IMR-90 (cell line): ENCODE data around the gene METTL23. TPM values are rescaled to one million over a fixed set of nuclear protein-coding genes. Genes with fewer than 3 reads are reported as not detected.

ENCODE experiments used
- ATAC-seq: fragments of 200-7000 bp; cut with Tn5 transposase; 2 replicates; pipeline ENCODE4 v1.9.1; 2020; ENCODE audit warnings: low read depth, mild to moderate bottlenecking, moderate library complexity
- BruUV-seq: library from RNA; stranded (reverse); fragments of 400-500 nt; replicated peaks from 2 replicates; lab custom pipeline; 2021; lab: Mats Ljungman, UMichigan
- CTCF ChIA-PET: fragments of 300-600 bp; formaldehyde crosslinking; extraction: SDS; loops from one replicate; lab custom pipeline; 2021; ENCODE audit warnings: antibody characterized with exemption; lab: Yijun Ruan, JAX
- POLR2A ChIA-PET: fragments of 300-600 bp; sonication (Branson Sonifier 250); formaldehyde crosslinking; loops from one replicate; lab custom pipeline; 2022; ENCODE audit warnings: antibody characterized with exemption; ENCODE audit not compliant: unreplicated experiment; lab: Charles Lee
- DNase-seq: peaks from one replicate; pipeline ENCODE4 v3.0.0; 2013
- H2AFZ ChIP-seq: replicated peaks from 2 replicates; pipeline ENCODE3; 2013; ENCODE audit warnings: low read length, mild to moderate bottlenecking; ENCODE audit not compliant: poor library complexity
- H2AK5ac ChIP-seq: 2 replicates; pipeline ENCODE4 v1.6.1; 2013; ENCODE audit warnings: low read depth, low read length, inconsistent platforms
- H2AK9ac ChIP-seq: replicated peaks from 2 replicates; pipeline ENCODE3; 2013; ENCODE audit warnings: mild to moderate bottlenecking, low read depth, low read length, moderate library complexity; ENCODE audit not compliant: poor library complexity
- H2BK120ac ChIP-seq: 2 replicates; pipeline ENCODE4 v1.6.1; 2013; ENCODE audit warnings: low read depth, low read length, inconsistent platforms
- H2BK15ac ChIP-seq: 3 replicates; pipeline ENCODE4 v1.6.1; 2013; ENCODE audit warnings: low read depth, low read length, inconsistent platforms
- H2BK20ac ChIP-seq: 2 replicates; pipeline ENCODE4 v1.6.1; 2013; ENCODE audit warnings: low read depth, mild to moderate bottlenecking, inconsistent platforms, low read length, moderate library complexity
- H2BK5ac ChIP-seq: 2 replicates; pipeline ENCODE4 v1.6.1; 2013; ENCODE audit warnings: mild to moderate bottlenecking, low read depth, low read length, inconsistent platforms; ENCODE audit not compliant: poor library complexity, severe bottlenecking
- H3K14ac ChIP-seq: replicated peaks from 2 replicates; pipeline ENCODE4 v1.6.1; 2013; ENCODE audit warnings: low read depth, low read length, inconsistent platforms
- H3K18ac ChIP-seq: 2 replicates; pipeline ENCODE4 v1.6.1; 2013; ENCODE audit warnings: low read depth, low read length, control low read depth
- H3K23ac ChIP-seq: 2 replicates; pipeline ENCODE4 v1.6.1; 2013; ENCODE audit warnings: low read depth, low read length, inconsistent platforms
- H3K27ac ChIP-seq: 2 replicates; pipeline ENCODE4 v1.5.1; 2013; ENCODE audit warnings: mild to moderate bottlenecking, control low read depth, low read length; ENCODE audit not compliant: insufficient read depth
- H3K27me3 ChIP-seq: 2 replicates; pipeline ENCODE4 v1.6.1; 2013; ENCODE audit warnings: low read length; ENCODE audit not compliant: control insufficient read depth, insufficient read depth
- H3K36me3 ChIP-seq: 2 replicates; pipeline ENCODE4 v1.6.1; 2013; ENCODE audit warnings: low read length, mixed read lengths; ENCODE audit not compliant: control insufficient read depth, insufficient read depth
- H3K4ac ChIP-seq: 2 replicates; pipeline ENCODE4 v1.6.1; 2013; ENCODE audit warnings: low read depth, low read length, inconsistent platforms
- H3K4me1 ChIP-seq: 2 replicates; pipeline ENCODE4 v1.6.1; 2013; ENCODE audit warnings: low read length, mixed read lengths; ENCODE audit not compliant: control insufficient read depth, insufficient read depth
- H3K4me2 ChIP-seq: 2 replicates; pipeline ENCODE4 v1.6.1; 2013; ENCODE audit warnings: low read depth, mild to moderate bottlenecking, control low read depth, low read length, moderate library complexity
- H3K4me3 ChIP-seq: 2 replicates; pipeline ENCODE4 v1.5.1; 2013; ENCODE audit warnings: low read depth, mild to moderate bottlenecking, control low read depth, low read length, moderate library complexity; ENCODE audit not compliant: insufficient read depth
- H3K56ac ChIP-seq: 2 replicates; pipeline ENCODE4 v1.6.1; 2013; ENCODE audit warnings: low read length, inconsistent platforms; ENCODE audit not compliant: insufficient read depth; ENCODE audit errors: extremely low read depth
- H3K79me1 ChIP-seq, 2 experiments: 2 replicates each; pipeline ENCODE4 v1.6.1; 2013; ENCODE audit warnings: low read length in 2 of 2, inconsistent platforms in 1 of 2, low read depth in 1 of 2
- H3K9ac ChIP-seq: 2 replicates; pipeline ENCODE4 v1.6.1; 2013; ENCODE audit warnings: low read depth, low read length, control low read depth
- H3K9me1 ChIP-seq: 2 replicates; pipeline ENCODE4 v1.6.1; 2013; ENCODE audit warnings: low read length, inconsistent platforms; ENCODE audit not compliant: insufficient read depth
- H3K9me3 ChIP-seq: 2 replicates; pipeline ENCODE4 v1.6.1; 2013; ENCODE audit warnings: low read length; ENCODE audit not compliant: control insufficient read depth, insufficient read depth
- H4K20me1 ChIP-seq: 2 replicates; pipeline ENCODE4 v1.6.1; 2013; ENCODE audit warnings: low read length, inconsistent platforms; ENCODE audit not compliant: insufficient read depth
- H4K5ac ChIP-seq: 2 replicates; pipeline ENCODE4 v1.6.1; 2013; ENCODE audit warnings: mild to moderate bottlenecking, low read depth, low read length, control low read depth
- H4K8ac ChIP-seq, 2 experiments: 2 replicates each; pipeline ENCODE4 v1.6.1; 2013; ENCODE audit warnings: low read depth in 2 of 2, low read length in 2 of 2, control low read depth in 1 of 2, inconsistent platforms in 1 of 2
- H4K91ac ChIP-seq: 2 replicates; pipeline ENCODE4 v1.6.1; 2013; ENCODE audit warnings: low read depth, low read length, inconsistent platforms; ENCODE audit not compliant: insufficient read depth
- MAZ ChIP-seq: IDR thresholded peaks from 2 replicates; pipeline ENCODE4 v1.6.1; 2012; ENCODE audit warnings: low read depth, mild to moderate bottlenecking, low read length, improper control_type of control experiment, moderate library complexity, borderline replicate concordance
- MXI1 ChIP-seq: IDR thresholded peaks from 2 replicates; pipeline ENCODE4 v1.6.1; 2012; ENCODE audit warnings: low read depth, mild to moderate bottlenecking, low read length, moderate library complexity, borderline replicate concordance
- SMC3 ChIP-seq: fragments of 150-350 bp; IDR thresholded peaks from 2 replicates; pipeline ENCODE4 v1.6.1; 2016; ENCODE audit warnings: low read depth, mild to moderate bottlenecking, antibody characterized with exemption, low read length, moderate library complexity
- WGBS, 2 experiments: methylation state at CpG; one replicate each; pipeline versions ENCODE4 v1.1.5 to v1.1.7; 2013; ENCODE audit warnings: missing lambda C conversion rate in 2 of 2; ENCODE audit not compliant: insufficient read length in 1 of 2; ENCODE audit errors: extremely low coverage in 2 of 2; 5-methylcytosine and 5-hydroxymethylcytosine counted together
- dilution Hi-C: fragments of 300-500 bp; cut with HindIII; formaldehyde crosslinking; loops from one replicate; pipeline ENCODE4 v1.14.3; 2018; ENCODE audit warnings: low sequenced_read_pairs; ENCODE audit not compliant: unreplicated experiment
- in situ Hi-C: fragments of 300-500 bp; cut with MboI; formaldehyde crosslinking; loops from 3 replicates; pipeline ENCODE4 v1.14.3; 2019; ENCODE audit warnings: low sequenced_read_pairs, inconsistent platforms, mixed read lengths
- intact Hi-C: fragments of 100-400 bp; cut with micrococcal nuclease; formaldehyde crosslinking; loops from 2 replicates; pipeline ENCODE4 v1.10.0; 2022
- polyA plus RNA-seq, 3 experiments: library from polyadenylated mRNA; depleted of rRNA; stranded (reverse); fragments of >200 nt; gene quantifications; 2 replicates each; pipeline ENCODE4 v1.2.3, GENCODE V29; 2012; ENCODE audit warnings: low replicate concordance in 1 of 3
- total RNA-seq: library from RNA; depleted of rRNA; stranded (reverse); fragments of >200 nt; gene quantifications from 2 replicates; pipeline ENCODE4 v1.2.3, GENCODE V29; 2012
- TF ChIP-seq, protein P1 (sequence below): fragments of 150-350 bp; IDR thresholded peaks from 2 replicates; pipeline ENCODE4 v1.6.1; 2016; ENCODE audit warnings: low read depth, mild to moderate bottlenecking, low read length, moderate library complexity, borderline replicate concordance

The METTL23 gene
- total and polyA plus RNA-seq, 2 of the 4 experiments (the other 2 are of a cell fraction) = 18.8 to 32.1 TPM

DNA sequence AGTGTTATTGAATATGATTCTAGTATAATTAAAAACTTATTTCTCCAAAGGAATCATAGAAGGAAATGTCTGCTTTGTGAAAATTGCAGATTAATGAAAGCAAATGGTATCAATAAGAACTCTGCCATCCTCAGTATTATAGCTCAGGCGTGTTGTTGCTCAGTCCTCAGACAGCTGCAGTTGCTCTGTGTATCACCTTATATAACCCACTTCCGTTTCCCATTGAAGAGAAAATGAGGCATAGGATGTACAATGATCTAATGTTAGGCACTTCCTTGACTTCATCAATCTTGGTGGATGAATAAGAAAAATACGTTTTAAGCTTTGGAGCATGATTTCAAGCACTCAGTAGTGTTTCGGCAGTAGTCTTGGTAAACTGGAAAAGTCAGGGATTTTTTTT lies 25.4 kb downstream of the METTL23 start:
- Histone ChIP-seq H2BK5ac (no peak overlapping the region), H2BK20ac (no peak overlapping the region), H4K5ac (no peak overlapping the region), H3K4me1 (no peaks in the 10 kb centered on the region), H3K18ac (no peak overlapping the region), H3K4me2 (no peak overlapping the region), H2BK15ac (no peak overlapping the region), H4K91ac (no peak overlapping the region), H3K9me1 (peaks cover 2% of the 10 kb centered on the region; the same call in 1 of the 2 replicates), H3K27ac (no peak overlapping the region), H3K9ac (no peak overlapping the region), H3K27me3 (no peaks in the 10 kb centered on the region), H3K56ac (no peak overlapping the region), H2AK9ac (no peak overlapping the region), H2AFZ (no peak overlapping the region), H3K4ac (no peak overlapping the region), H4K20me1 (no peaks in the 10 kb centered on the region), H3K4me3 (no peak overlapping the region), H3K14ac (no peak overlapping the region), H4K8ac (no peak overlapping the region), H3K23ac (no peak overlapping the region), H3K9me3 (no peaks in the 10 kb centered on the region), H3K36me3 (peaks cover 17% of the 10 kb centered on the region), H2BK120ac (no peak overlapping the region), H3K79me1 (0 out of 4 replicates have a peak, but pooled peaks cover 0 to 3% of the 10 kb centered on the region in 2 experiments), H2AK5ac (no peak overlapping the region)
- WGBS, 2 experiments = 67% methylated on average over 1 of the region's 4 CpGs; no CpG with 5 or more reads in 1 of the 2 experiments
- intact Hi-C loops = no loop called here
- ATAC-seq (no peak), DNase-seq (peak; percentile 31)
- CTCF ChIA-PET = no interaction called here
- POLR2A ChIA-PET = no interaction called here
- in situ Hi-C loops = no loop called here
- dilution Hi-C loops = no loop called here
- TF ChIP-seq, protein P1, sequence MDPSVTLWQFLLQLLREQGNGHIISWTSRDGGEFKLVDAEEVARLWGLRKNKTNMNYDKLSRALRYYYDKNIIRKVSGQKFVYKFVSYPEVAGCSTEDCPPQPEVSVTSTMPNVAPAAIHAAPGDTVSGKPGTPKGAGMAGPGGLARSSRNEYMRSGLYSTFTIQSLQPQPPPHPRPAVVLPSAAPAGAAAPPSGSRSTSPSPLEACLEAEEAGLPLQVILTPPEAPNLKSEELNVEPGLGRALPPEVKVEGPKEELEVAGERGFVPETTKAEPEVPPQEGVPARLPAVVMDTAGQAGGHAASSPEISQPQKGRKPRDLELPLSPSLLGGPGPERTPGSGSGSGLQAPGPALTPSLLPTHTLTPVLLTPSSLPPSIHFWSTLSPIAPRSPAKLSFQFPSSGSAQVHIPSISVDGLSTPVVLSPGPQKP = no peak
- TF ChIP-seq MAZ (no peak), SMC3 (no peak), MXI1 (no peak)
- no TSS peak for BruUV-seq
